ENCODE measurements around the gene ALOX5AP.
A peak's percentile ranks its signal among the peaks of the same experiment; 100 is the strongest.

Gene ALOX5AP

DNA sequence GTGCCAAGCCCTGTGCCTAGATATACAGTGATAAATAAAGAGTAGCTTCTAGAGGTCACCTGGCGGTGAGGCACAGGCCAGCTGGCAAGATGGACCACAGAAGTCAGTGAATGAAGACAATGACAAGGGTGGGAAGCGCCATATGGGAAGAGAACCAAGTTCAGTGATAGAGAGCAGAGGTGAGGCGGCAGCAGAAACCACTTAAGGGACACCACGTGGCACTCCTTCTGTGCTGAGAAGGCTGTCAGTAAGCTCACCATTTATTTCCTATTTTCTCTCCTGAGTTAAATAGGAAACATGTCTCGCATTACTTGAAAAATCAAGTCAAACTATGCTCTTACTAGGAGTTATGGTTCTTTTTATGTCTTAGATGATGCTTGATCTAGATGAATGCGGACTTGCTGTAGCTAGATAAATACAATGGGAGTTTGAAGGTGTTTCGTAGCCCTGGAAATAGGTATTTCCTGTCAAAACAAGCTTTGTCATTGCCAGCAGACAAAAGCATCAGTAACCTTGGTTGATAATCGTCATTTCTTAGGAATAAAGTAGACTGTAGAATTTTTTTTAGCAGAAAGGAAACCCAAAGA lies 17.8 kb downstream of the ALOX5AP start:
- peaks cover 54% of the 10 kb centered on the region for H3K4me1 Mint-ChIP-seq
- TF ChIP-seq, protein P1, sequence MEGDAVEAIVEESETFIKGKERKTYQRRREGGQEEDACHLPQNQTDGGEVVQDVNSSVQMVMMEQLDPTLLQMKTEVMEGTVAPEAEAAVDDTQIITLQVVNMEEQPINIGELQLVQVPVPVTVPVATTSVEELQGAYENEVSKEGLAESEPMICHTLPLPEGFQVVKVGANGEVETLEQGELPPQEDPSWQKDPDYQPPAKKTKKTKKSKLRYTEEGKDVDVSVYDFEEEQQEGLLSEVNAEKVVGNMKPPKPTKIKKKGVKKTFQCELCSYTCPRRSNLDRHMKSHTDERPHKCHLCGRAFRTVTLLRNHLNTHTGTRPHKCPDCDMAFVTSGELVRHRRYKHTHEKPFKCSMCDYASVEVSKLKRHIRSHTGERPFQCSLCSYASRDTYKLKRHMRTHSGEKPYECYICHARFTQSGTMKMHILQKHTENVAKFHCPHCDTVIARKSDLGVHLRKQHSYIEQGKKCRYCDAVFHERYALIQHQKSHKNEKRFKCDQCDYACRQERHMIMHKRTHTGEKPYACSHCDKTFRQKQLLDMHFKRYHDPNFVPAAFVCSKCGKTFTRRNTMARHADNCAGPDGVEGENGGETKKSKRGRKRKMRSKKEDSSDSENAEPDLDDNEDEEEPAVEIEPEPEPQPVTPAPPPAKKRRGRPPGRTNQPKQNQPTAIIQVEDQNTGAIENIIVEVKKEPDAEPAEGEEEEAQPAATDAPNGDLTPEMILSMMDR (IDR thresholded peaks at IDR 0.05; ENCODE audit: unreplicated experiment in 3 of 3), result no peak
- no peak overlapping the region for H3K27ac Mint-ChIP-seq
- H3K27me3 Mint-ChIP-seq (ENCODE audit: low read depth), result peaks cover 13% of the 10 kb centered on the region
- no peak overlapping the region for H3K4me3 Mint-ChIP-seq
- no peaks in the 10 kb centered on the region for H3K9me3 Mint-ChIP-seq
- H3K36me3 Mint-ChIP-seq (ENCODE audit: low read depth), result no peaks in the 10 kb centered on the region

DNA sequence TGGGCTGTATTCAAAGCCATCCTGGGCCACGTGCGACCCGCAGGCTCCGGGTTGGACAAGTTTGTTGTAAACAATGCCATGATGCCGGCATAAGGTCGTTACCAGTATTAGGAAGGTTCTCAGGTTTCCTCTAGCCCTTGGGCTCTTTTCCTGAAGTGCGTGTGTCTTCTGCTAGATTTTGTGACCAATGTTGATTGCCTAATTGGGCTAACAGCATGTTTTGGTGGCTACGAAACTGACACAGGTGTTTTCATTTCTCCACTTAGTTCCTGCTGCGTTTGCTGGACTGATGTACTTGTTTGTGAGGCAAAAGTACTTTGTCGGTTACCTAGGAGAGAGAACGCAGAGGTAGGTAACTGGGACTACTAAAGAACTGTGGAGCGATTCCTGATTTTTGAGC lies 20.3 kb downstream of the ALOX5AP start:
- Mint-ChIP-seq H3K4me3 (no peak overlapping the region), H3K27ac (no peak overlapping the region), H3K36me3 (ENCODE audit: low read depth) (no peaks in the 10 kb centered on the region), H3K27me3 (ENCODE audit: low read depth) (peaks cover 17% of the 10 kb centered on the region), H3K9me3 (no peaks in the 10 kb centered on the region), H3K4me1 (peaks cover 36% of the 10 kb centered on the region)
- TF ChIP-seq, protein P1 (IDR thresholded peaks at IDR 0.05; ENCODE audit: unreplicated experiment in 3 of 3), result no peak

DNA sequence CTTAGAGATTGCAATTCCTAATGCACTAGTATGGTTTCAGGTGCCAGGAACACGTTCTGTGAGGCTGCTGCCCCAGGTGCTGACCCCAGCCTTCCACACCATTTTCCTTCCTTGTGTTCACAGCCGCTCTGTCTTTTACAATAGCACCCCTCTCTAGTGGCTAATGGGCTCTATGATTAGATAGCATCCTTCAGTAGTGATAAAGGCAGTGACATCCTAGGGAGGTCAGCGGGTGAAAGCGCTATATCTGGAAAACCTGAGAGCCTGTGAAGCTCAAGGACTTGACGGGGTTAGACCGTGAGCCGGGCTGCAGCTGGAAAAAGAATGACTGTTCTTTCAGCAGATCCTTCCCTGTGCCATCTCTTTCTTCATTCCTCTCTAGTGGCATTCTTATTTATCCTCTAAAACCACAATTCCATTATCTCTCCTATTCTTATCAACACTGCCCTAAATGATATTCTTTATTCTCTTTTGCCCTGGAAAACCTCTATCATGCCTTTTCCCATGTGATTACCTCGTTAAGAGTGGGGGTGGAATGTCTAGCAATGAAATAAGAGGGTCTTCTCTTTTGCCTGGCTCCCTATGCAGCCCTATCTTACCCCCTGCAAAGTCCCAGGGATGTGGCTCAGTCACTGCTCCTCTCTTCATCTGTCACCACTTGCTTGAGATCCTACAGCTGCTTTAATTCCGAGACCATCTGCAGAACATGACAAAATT lies 21.8 kb downstream of the ALOX5AP start:
- Mint-ChIP-seq H3K27me3 (ENCODE audit: low read depth) (peaks cover 17% of the 10 kb centered on the region), H3K4me1 (peaks cover 27% of the 10 kb centered on the region), H3K9me3 (no peaks in the 10 kb centered on the region), H3K36me3 (ENCODE audit: low read depth) (no peaks in the 10 kb centered on the region), H3K27ac (no peak overlapping the region), H3K4me3 (peak overlapping the region in 1 of 3 experiments; percentile 49)
- TF ChIP-seq, protein P1 (IDR thresholded peaks at IDR 0.05; ENCODE audit: unreplicated experiment in 3 of 3), result no peak

DNA sequence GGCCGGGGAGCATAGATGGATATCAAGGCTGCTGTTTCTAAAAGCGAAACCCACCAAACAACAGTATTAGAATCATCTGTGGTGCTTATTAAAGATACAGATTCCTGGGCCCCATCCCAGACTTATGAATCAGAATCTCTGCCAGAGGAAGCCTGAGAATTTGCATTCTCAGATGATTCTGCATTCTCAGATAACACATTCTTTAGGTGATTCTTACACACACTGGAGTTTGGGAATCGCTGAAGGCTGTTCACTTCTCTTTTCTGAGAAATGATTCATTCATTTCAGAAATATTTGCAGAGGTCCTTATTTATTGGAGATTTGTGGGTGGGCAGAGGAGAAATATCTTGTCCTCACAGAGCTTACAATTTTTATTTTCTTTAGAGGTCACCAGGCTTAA lies 24.4 kb downstream of the ALOX5AP start:
- Mint-ChIP-seq H3K27ac (no peak overlapping the region), H3K27me3 (ENCODE audit: low read depth) (peaks cover 14% of the 10 kb centered on the region), H3K4me1 (peaks cover 19% of the 10 kb centered on the region), H3K36me3 (ENCODE audit: low read depth) (no peaks in the 10 kb centered on the region), H3K4me3 (no peak overlapping the region), H3K9me3 (no peaks in the 10 kb centered on the region)
- TF ChIP-seq, protein P1 (IDR thresholded peaks at IDR 0.05; ENCODE audit: unreplicated experiment in 3 of 3), result no peak

DNA sequence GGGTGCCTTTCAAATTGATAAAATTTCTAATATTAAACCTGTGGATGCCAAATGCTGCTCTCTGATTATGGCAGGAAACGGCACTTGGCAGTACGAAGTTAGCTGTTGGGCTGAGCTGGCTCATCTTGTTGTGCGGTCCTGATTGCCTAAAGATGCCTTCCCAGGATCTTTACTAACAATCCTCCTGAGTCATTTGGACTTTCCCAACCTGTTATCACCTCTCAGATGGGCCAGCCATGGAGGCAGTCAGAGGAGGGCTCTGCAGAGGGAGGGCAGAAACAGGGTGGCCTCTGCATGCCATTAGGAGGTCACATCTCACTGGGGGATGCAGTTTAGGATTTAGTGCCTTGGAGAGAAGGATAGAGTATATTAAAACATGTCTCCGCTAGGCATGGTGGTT lies 27.3 kb downstream of the ALOX5AP start:
- Mint-ChIP-seq H3K27ac (no peak overlapping the region), H3K36me3 (ENCODE audit: low read depth) (no peaks in the 10 kb centered on the region), H3K27me3 (ENCODE audit: low read depth) (peaks cover 4% of the 10 kb centered on the region), H3K4me3 (no peak overlapping the region), H3K9me3 (no peaks in the 10 kb centered on the region), H3K4me1 (peaks cover 16% of the 10 kb centered on the region)
- TF ChIP-seq, protein P1 (IDR thresholded peaks at IDR 0.05; ENCODE audit: unreplicated experiment in 3 of 3), result no peak
